Osteoblast (primary cell): ENCODE results near the gene PPP1R14B. TPM values are rescaled to one million over a fixed set of nuclear protein-coding genes. Genes with fewer than 3 reads are reported as not detected.
A peak's percentile ranks its signal among the peaks of the same experiment; 100 is the strongest.

Experiments
- DNase-seq: peaks from one replicate; pipeline ENCODE4 v3.0.0; 2011; ENCODE audit warnings: low spot score, mixed read lengths; ENCODE audit not compliant: insufficient read length; ENCODE audit errors: missing footprints
- H2AFZ ChIP-seq: 2 replicates; pipeline ENCODE4 v1.6.0; 2011; ENCODE audit warnings: mild to moderate bottlenecking, low read length
- H3K27ac ChIP-seq: 2 replicates; pipeline ENCODE4 v1.5.1; 2011; ENCODE audit warnings: mild to moderate bottlenecking, low read depth, low read length, moderate library complexity
- H3K27me3 ChIP-seq: 2 replicates; pipeline ENCODE4 v1.6.0; 2012; ENCODE audit warnings: mild to moderate bottlenecking, control low read depth, inconsistent platforms, low read length, moderate library complexity; ENCODE audit not compliant: insufficient read depth
- H3K36me3 ChIP-seq: 2 replicates; pipeline ENCODE4 v1.5.1; 2011; ENCODE audit warnings: mild to moderate bottlenecking, low read length, control low read depth, moderate library complexity; ENCODE audit not compliant: insufficient read depth
- H3K4me1 ChIP-seq: 2 replicates; pipeline ENCODE4 v1.5.1; 2011; ENCODE audit warnings: mild to moderate bottlenecking, low read length, control low read depth, moderate library complexity; ENCODE audit not compliant: insufficient read depth
- H3K4me2 ChIP-seq: 2 replicates; pipeline ENCODE4 v1.6.0; 2011; ENCODE audit warnings: mild to moderate bottlenecking, low read length; ENCODE audit not compliant: insufficient read depth
- H3K4me3 ChIP-seq: fragments of 200-600 bp; sonication (generic); 3 replicates; pipeline ENCODE4 v1.5.1; 2012; ENCODE audit warnings: mild to moderate bottlenecking, low read length, inconsistent platforms; ENCODE audit not compliant: insufficient read depth
- H3K79me2 ChIP-seq: 2 replicates; pipeline ENCODE4 v1.6.0; 2012; ENCODE audit warnings: mild to moderate bottlenecking, low read length, control low read depth, inconsistent platforms; ENCODE audit not compliant: insufficient read depth
- H3K9me3 ChIP-seq: 2 replicates; pipeline ENCODE4 v1.5.1; 2011; ENCODE audit warnings: low read depth, low read length, control low read depth
- H4K20me1 ChIP-seq: 2 replicates; pipeline ENCODE4 v1.6.0; 2012; ENCODE audit warnings: mild to moderate bottlenecking, low read length, control low read depth; ENCODE audit not compliant: insufficient read depth
- CTCF ChIP-seq: IDR thresholded peaks from 2 replicates; pipeline ENCODE4 v1.5.1; 2011; ENCODE audit warnings: mild to moderate bottlenecking, low read depth, low read length, moderate library complexity; ENCODE audit errors: extremely low read depth
- total RNA-seq: library from RNA; depleted of rRNA; stranded (reverse); fragments of >200 nt; gene quantifications from 2 replicates; pipeline ENCODE4 v1.2.3, GENCODE V29; 2012

The PPP1R14B gene
- total RNA-seq, 1 donor = 136 TPM

- Histone ChIP-seq H3K27ac (no peak overlapping the region), H2AFZ (no peak overlapping the region), H3K36me3 (no peaks in the 10 kb centered on the region), H3K4me1 (peaks cover 7% of the 10 kb centered on the region), H3K9me3 (no peaks in the 10 kb centered on the region), H3K4me3 (no peak overlapping the region), H4K20me1 (peaks cover 2% of the 10 kb centered on the region), H3K27me3 (peaks cover 56% of the 10 kb centered on the region), H3K4me2 (no peak overlapping the region), H3K79me2 (peaks cover 6% of the 10 kb centered on the region)
- peak; percentile 81 for DNase-seq
- TF ChIP-seq CTCF = no peak
Observed at GRCh38 chr11:64290352-64291261, 43.9 kb upstream of the PPP1R14B start.

GRCh38 chr11:64289002-64289564 is 42.3 kb upstream of the PPP1R14B start:
- H3K79me2 ChIP-seq = peaks cover 10% of the 10 kb centered on the region
- no peaks in the 10 kb centered on the region for H3K9me3 ChIP-seq
- H3K4me2 ChIP-seq = no peak overlapping the region
- peaks cover 42% of the 10 kb centered on the region for H3K27me3 ChIP-seq
- H4K20me1 ChIP-seq = peaks cover 2% of the 10 kb centered on the region
- peaks cover 10% of the 10 kb centered on the region for H3K4me1 ChIP-seq
- H3K36me3 ChIP-seq = no peaks in the 10 kb centered on the region
- no peak overlapping the region for H3K4me3 ChIP-seq
- H3K27ac ChIP-seq = no peak overlapping the region
- TF ChIP-seq CTCF = no peak
- no peak overlapping the region for H2AFZ ChIP-seq
- peak; percentile 53 for DNase-seq

- no peak for DNase-seq
Observed at GRCh38 chr11:64288353-64288750, 41.6 kb upstream of the PPP1R14B start.

More at GRCh38 chr11:64288353-64288750, 41.6 kb upstream of the PPP1R14B start:
- no peak overlapping the region for H3K27ac ChIP-seq
- H3K79me2 ChIP-seq = peaks cover 17% of the 10 kb centered on the region
- no peak overlapping the region for H3K4me3 ChIP-seq
- peaks cover 17% of the 10 kb centered on the region for H3K4me1 ChIP-seq
- H3K27me3 ChIP-seq = peaks cover 35% of the 10 kb centered on the region
- no peak overlapping the region for H3K4me2 ChIP-seq
- H3K36me3 ChIP-seq = no peaks in the 10 kb centered on the region
- H2AFZ ChIP-seq = no peak overlapping the region
- no peaks in the 10 kb centered on the region for H3K9me3 ChIP-seq
- no peak for TF ChIP-seq CTCF
- H4K20me1 ChIP-seq = peaks cover 2% of the 10 kb centered on the region
